OCI-LY3 (cell line): ENCODE measurements around the gene PRSS8.

Experiments
- H2AFZ ChIP-seq: fragments of 200-600, 300-600 bp; shearing (Covaris generic); 2 replicates; pipeline ENCODE4 v1.6.0; 2014; ENCODE audit warnings: antibody characterized with exemption, low read depth, low read length
- H3K27ac ChIP-seq: fragments of 200-600, 300-600 bp; sonication (generic); 2 replicates; pipeline ENCODE4 v1.5.1; 2014; ENCODE audit warnings: mild to moderate bottlenecking, low read length, moderate library complexity, mixed read lengths
- H3K27me3 ChIP-seq: fragments of 200-600, 300-600 bp; sonication (generic); 2 replicates; pipeline ENCODE4 v1.6.1; 2014; ENCODE audit warnings: low read depth, low read length, mixed read lengths
- H3K36me3 ChIP-seq: fragments of 200-600, 300-600 bp; sonication (generic); replicated peaks from 2 replicates; pipeline ENCODE3; 2014; ENCODE audit warnings: low read depth, low read length, mixed read lengths
- H3K4me1 ChIP-seq: fragments of 300-600, 200-600 bp; sonication (generic); 2 replicates; pipeline ENCODE4 v1.6.1; 2014; ENCODE audit warnings: low read length, mixed read lengths
- H3K4me2 ChIP-seq: fragments of 200-600, 300-600 bp; sonication (generic); 2 replicates; pipeline ENCODE4 v1.6.1; 2014; ENCODE audit warnings: low read length, mixed read lengths
- H3K4me3 ChIP-seq: fragments of 300-600, 200-600 bp; sonication (generic); 2 replicates; pipeline ENCODE4 v1.5.1; 2014; ENCODE audit warnings: antibody characterized with exemption, mild to moderate bottlenecking, low read length, moderate library complexity
- H3K79me2 ChIP-seq: fragments of 300-600, 200-600 bp; shearing (Covaris generic); 2 replicates; pipeline ENCODE4 v1.6.1; 2014; ENCODE audit warnings: mild to moderate bottlenecking, low read length, mixed read lengths
- H3K9ac ChIP-seq: fragments of 300-600, 200-600 bp; shearing (Covaris generic); 2 replicates; pipeline ENCODE4 v1.6.0; 2014; ENCODE audit warnings: mild to moderate bottlenecking, low read length, moderate library complexity
- H3K9me3 ChIP-seq: fragments of 200-600, 300-600 bp; shearing (Covaris generic); 2 replicates; pipeline ENCODE4 v1.6.1; 2014; ENCODE audit warnings: low read length, mixed read lengths; ENCODE audit not compliant: insufficient read depth
- H4K20me1 ChIP-seq: fragments of 200-600, 300-600 bp; sonication (generic); 2 replicates; pipeline ENCODE4 v1.6.1; 2016; ENCODE audit warnings: low read length, mixed read lengths; ENCODE audit not compliant: insufficient read depth
- EZH2phosphoT487 ChIP-seq: fragments of 200-600 bp; shearing (Covaris generic); IDR thresholded peaks from 2 replicates; pipeline ENCODE4 v1.6.1; 2018; ENCODE audit warnings: antibody characterized with exemption, mixed run types, low read depth
- TF ChIP-seq, protein P1 (sequence below): fragments of 200-600, 300-600 bp; sonication (generic); IDR thresholded peaks from 2 replicates; pipeline ENCODE4 v1.5.1; 2014; ENCODE audit warnings: antibody characterized with exemption, low read length, low read depth

The PRSS8 gene

DNA sequence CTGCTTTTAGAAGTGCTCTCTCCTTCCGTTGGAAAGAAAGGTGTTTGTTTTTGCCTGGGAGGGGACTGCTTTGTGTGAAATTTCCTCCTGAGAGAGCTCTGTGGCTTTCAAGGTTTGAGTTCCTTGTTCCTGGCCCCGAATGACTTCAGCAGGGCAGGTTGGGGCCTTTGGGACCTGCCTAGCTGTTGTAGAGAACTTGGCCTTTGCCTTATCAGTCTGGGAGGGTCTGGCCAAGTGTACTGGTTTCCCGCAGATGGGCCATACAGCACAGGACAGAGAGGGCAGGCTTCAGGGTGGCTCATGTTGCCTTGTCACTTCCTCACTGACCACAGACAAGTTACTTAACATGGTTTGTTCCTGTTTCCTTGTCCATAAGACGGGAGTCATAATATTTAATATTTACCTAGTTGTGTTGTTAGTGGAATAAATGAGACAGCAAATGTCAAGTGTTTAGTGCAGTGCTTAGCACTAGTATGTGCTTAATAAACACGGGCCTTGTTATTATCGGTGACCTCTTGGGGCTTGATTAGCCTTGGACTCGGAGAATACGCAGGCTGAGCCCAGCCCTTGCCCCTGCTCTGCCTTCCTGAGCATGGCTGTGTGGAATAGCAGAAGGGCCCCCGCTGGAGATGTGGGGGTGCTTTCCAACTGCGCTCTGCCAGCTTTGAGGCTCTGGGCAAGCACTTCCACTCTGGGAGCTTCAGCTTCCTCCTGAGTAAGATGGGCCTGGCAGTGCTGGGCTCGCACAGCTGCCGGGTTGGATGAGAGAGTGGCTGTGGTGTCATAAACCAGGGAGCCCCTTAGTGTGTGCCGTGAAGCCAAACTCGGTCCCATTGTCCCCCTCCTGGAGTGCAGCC lies 6.6 kb downstream of the PRSS8 start:
- Histone ChIP-seq H3K9ac (no peak overlapping the region), H4K20me1 (no peaks in the 10 kb centered on the region)

DNA sequence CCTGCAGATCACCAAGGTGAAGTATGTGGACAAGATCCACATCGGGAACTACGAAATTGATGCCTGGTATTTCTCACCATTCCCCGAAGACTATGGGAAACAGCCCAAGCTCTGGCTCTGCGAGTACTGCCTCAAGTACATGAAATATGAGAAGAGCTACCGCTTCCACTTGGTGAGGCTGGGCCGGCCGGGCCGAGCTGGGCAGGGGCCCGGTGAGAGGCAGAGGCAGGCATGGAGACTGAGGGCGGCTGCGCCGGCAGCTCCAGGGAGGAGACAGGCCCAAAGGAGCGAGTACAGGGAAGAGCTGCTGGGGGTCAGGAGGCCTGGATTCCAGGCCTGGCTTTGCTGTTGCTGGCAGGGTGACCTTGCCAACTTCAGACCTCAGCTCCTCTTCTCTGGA lies 8.3 kb downstream of the PRSS8 start:
- H3K9me3 ChIP-seq = no peaks in the 10 kb centered on the region
- H3K27ac ChIP-seq = no peak overlapping the region
- no peaks in the 10 kb centered on the region for H4K20me1 ChIP-seq
- H3K4me2 ChIP-seq = no peak overlapping the region
- peaks cover 6% of the 10 kb centered on the region for H3K36me3 ChIP-seq
- no peak for TF ChIP-seq EZH2phosphoT487
- TF ChIP-seq, protein P1, sequence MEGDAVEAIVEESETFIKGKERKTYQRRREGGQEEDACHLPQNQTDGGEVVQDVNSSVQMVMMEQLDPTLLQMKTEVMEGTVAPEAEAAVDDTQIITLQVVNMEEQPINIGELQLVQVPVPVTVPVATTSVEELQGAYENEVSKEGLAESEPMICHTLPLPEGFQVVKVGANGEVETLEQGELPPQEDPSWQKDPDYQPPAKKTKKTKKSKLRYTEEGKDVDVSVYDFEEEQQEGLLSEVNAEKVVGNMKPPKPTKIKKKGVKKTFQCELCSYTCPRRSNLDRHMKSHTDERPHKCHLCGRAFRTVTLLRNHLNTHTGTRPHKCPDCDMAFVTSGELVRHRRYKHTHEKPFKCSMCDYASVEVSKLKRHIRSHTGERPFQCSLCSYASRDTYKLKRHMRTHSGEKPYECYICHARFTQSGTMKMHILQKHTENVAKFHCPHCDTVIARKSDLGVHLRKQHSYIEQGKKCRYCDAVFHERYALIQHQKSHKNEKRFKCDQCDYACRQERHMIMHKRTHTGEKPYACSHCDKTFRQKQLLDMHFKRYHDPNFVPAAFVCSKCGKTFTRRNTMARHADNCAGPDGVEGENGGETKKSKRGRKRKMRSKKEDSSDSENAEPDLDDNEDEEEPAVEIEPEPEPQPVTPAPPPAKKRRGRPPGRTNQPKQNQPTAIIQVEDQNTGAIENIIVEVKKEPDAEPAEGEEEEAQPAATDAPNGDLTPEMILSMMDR = no peak
- H3K9ac ChIP-seq = no peak overlapping the region
- H2AFZ ChIP-seq = no peak overlapping the region
- H3K4me3 ChIP-seq = no peak overlapping the region
- no peaks in the 10 kb centered on the region for H3K4me1 ChIP-seq
- no peaks in the 10 kb centered on the region for H3K79me2 ChIP-seq
- no peaks in the 10 kb centered on the region for H3K27me3 ChIP-seq

More for the DNA sequence above, 6.6 kb downstream of the PRSS8 start:
- Histone ChIP-seq H3K27ac (no peak overlapping the region), H3K4me2 (no peak overlapping the region), H2AFZ (no peak overlapping the region), H3K27me3 (no peaks in the 10 kb centered on the region), H3K4me1 (no peaks in the 10 kb centered on the region), H3K4me3 (no peak overlapping the region), H3K36me3 (no peaks in the 10 kb centered on the region), H3K9me3 (no peaks in the 10 kb centered on the region), H3K79me2 (no peaks in the 10 kb centered on the region)
- TF ChIP-seq EZH2phosphoT487 = no peak
- TF ChIP-seq, protein P1 = no peak

DNA sequence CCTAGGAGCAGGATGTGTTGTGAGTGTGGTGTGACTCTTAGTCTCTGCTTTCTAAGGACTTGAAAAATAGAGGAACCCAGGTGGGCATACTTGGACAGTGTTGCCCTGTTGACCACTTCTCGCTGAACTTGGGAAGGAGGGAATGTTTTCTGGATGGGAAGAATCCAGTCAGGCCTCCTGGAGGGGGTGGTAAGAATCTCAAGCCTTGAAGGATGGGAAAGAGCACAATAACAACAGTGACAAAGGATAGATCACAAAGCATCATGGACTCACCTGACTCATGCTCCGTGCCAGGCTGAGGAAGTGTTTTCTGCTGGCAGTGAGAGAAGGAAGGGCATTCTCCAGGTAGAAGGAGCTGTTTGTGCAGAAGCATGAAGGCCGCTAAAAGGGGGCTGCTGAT lies 9.7 kb downstream of the PRSS8 start:
- Histone ChIP-seq H3K36me3 (peaks cover 14% of the 10 kb centered on the region), H4K20me1 (no peaks in the 10 kb centered on the region), H3K79me2 (no peaks in the 10 kb centered on the region), H3K9ac (no peak overlapping the region), H2AFZ (no peak overlapping the region), H3K4me3 (no peak overlapping the region), H3K4me1 (no peaks in the 10 kb centered on the region), H3K4me2 (no peak overlapping the region), H3K27me3 (no peaks in the 10 kb centered on the region), H3K9me3 (no peaks in the 10 kb centered on the region), H3K27ac (no peak overlapping the region)
- TF ChIP-seq, protein P1 = no peak
- TF ChIP-seq EZH2phosphoT487 = no peak

DNA sequence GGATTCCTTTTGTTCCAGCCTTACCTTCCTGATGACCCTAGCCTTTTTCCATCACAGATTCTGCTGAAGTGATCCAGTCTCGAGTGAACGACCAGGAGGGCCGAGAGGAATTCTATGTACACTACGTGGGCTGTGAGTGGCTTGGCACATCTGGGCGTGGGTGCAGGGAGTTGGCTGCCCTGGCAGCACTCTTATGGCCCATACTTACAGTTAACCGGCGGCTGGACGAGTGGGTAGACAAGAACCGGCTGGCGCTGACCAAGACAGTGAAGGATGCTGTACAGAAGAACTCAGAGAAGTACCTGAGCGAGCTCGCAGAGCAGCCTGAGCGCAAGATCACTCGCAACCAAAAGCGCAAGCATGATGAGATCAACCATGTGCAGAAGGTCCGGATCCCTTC lies 15.4 kb downstream of the PRSS8 start:
- H4K20me1 ChIP-seq = peaks cover 6% of the 10 kb centered on the region
- H3K27ac ChIP-seq = no peak overlapping the region
- TF ChIP-seq, protein P1 = no peak
- TF ChIP-seq EZH2phosphoT487 = no peak
- peaks cover 25% of the 10 kb centered on the region for H3K36me3 ChIP-seq
- H3K4me2 ChIP-seq = no peak overlapping the region
- H3K27me3 ChIP-seq = no peaks in the 10 kb centered on the region
- H3K4me1 ChIP-seq = peaks cover 6% of the 10 kb centered on the region
- H2AFZ ChIP-seq = no peak overlapping the region
- no peaks in the 10 kb centered on the region for H3K9me3 ChIP-seq
- no peak overlapping the region for H3K4me3 ChIP-seq
- no peak overlapping the region for H3K9ac ChIP-seq
- peaks cover 18% of the 10 kb centered on the region for H3K79me2 ChIP-seq
